Loucy (cell line): ENCODE results near the gene RAVER2.

Source experiments
- EZH2phosphoT487 ChIP-seq: fragments of 200-600 bp; IDR thresholded peaks from 2 replicates; pipeline ENCODE4 v1.6.1; 2018; ENCODE audit warnings: antibody characterized with exemption, mild to moderate bottlenecking, moderate library complexity, borderline replicate concordance
- TF ChIP-seq, protein P1 (sequence below): fragments of 200-600 bp; sonication (generic); conservative IDR thresholded peaks from 2 replicates; pipeline ENCODE4 v1.5.1; 2014; ENCODE audit warnings: mild to moderate bottlenecking, antibody characterized with exemption, low read length

DNA sequence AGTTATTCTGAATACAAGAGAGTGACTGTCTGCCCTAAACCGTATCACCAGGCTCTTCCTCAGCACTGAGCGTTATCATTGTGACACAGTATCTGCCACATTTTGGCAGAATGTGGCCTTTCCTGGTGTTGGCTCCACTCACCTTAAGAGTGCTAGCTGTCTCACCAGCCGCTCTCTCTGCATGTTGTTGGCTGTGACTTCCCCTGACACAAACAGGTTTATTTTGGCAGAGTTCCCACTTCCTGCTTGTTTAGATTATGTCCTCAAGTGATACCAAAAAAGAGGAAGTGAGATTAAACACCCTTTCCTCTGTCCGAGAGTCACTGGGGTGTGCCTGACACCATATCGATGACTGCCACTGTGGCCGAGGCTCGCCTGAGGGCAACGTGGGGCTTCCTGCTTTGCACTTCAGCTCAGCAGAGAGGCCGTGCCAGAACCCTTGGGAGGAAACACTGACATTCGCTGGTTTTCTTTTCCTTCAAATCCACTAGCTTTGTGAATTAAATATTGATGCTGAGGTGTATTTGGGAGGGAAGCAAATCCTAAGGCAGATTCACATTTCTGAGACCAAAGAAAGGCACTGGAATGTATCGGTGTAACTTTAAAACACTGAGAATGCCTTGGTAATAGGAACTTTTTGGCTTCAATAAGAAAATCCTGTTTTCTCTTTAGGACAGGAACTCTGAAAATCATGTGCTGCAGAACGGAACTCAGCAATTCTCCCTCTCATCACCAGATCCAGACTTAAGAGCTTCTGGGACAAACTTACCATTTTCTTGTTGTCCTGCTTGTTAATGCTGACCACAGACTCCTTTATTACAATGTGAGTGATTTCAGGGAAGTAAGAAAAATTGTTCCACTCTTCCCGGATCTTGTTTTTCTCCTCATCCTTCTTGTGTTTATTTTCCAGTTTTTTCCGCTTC, 119.4 kb downstream of the RAVER2 start:
- TF ChIP-seq, protein P1, sequence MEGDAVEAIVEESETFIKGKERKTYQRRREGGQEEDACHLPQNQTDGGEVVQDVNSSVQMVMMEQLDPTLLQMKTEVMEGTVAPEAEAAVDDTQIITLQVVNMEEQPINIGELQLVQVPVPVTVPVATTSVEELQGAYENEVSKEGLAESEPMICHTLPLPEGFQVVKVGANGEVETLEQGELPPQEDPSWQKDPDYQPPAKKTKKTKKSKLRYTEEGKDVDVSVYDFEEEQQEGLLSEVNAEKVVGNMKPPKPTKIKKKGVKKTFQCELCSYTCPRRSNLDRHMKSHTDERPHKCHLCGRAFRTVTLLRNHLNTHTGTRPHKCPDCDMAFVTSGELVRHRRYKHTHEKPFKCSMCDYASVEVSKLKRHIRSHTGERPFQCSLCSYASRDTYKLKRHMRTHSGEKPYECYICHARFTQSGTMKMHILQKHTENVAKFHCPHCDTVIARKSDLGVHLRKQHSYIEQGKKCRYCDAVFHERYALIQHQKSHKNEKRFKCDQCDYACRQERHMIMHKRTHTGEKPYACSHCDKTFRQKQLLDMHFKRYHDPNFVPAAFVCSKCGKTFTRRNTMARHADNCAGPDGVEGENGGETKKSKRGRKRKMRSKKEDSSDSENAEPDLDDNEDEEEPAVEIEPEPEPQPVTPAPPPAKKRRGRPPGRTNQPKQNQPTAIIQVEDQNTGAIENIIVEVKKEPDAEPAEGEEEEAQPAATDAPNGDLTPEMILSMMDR: no peak
- no peak for TF ChIP-seq EZH2phosphoT487
